HG02678 (cell line): ENCODE data around the gene MYOF.

Experiments used
- ATAC-seq: cut with Tn5 transposase; IDR thresholded peaks from one replicate; pipeline ENCODE4 v1.9.1; 2021; ENCODE audit warnings: mild to moderate bottlenecking, moderate library complexity; ENCODE audit not compliant: unreplicated experiment

MYOF gene

GRCh38 chr10:93261089-93261488, 221.0 kb downstream of the MYOF start:
- ATAC-seq: no peak

GRCh38 chr10:93259126-93259525, 223.0 kb downstream of the MYOF start:
- ATAC-seq: no peak
